Head of caudate nucleus (tissue), 42 donors: Measurements from ENCODE around the gene F5.

Source experiments
- DNase-seq, 42 donors: peaks; one replicate each; pipeline versions ENCODE4 v3.0.0 to v3.0.0-alpha.2; 2020 to 2021; ENCODE audit warnings: mixed read lengths in 7 of 42
- intact Hi-C: fragments of 100-400 bp; cut with DNase I; formaldehyde crosslinking; loops from one replicate; pipeline ENCODE4 v1.15.0; 2022

Gene F5

DNA sequence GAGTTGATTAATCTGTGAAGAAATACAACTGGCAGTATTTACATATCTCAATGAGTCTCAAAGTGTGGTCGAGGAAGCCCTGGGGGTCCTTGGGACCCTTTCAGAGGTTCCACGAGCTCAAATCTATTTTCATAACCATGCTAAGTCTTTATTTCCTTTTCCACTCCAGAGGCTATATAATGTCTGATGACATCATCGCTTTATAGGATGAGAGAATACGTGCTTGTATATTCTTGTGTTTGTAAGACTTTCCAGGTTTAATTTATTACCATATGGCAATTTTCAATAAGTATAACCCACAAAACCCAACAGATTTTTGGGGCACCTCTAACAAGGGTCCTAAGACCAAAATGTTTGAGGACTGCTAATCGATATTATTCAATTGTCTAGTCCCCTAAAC lies 99.1 kb downstream of the F5 start:
- no peak for DNase-seq
- intact Hi-C loops = no loop called here

- intact Hi-C loops = no loop called here
- peak in 3 of 42 donors; percentile 12 to 50 (median 49) for DNase-seq
Measured at GRCh38 chr1:169486281-169487051, 99.8 kb downstream of the F5 start.

DNA sequence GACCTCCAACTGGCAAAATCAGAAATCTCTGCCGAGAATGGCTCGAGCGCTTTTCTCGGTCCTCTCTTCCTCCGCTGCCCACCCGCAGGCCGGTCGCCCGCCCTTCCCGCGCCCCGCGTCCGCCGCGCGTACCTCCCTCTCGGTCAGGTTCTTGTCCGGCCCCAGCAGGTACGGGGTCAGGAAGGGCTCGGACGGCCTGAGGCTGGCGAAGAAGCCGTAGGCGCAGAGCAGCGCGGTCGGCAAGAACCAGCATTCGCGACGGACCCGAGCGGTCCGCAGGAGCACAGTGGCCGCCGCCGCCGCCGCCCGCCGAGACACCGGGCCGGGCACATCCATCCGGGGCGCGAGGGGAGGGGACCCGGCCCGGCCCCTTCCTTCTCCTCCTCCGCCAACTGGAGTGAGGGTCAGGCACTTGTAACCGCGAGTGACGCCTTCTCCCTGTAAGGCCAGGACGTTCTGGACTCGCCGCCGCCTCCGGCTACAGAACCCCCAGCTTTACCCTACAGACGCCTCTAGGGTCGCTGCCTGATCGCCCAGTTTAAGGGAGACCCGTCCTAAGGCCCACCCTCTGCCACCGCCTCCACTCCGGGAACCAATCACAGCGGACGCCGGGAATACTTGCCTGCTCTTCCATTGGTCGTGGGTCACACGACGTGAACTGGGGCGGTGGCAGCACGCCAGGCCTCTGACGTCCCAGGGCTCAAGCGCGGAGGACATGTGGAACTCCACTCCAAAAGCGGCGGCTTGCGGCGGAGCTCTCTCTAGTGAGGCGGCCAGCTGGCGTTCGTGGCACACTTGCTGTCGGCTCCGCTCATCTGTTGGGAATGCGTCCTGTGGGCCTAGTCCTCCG lies 100.6 kb downstream of the F5 start, which contains the start of gene SLC19A2:
TSS of gene SLC19A2 (minus strand) at position 514 of the 850 bp plus-strand sequence. CDS start at position 336, 178 bp downstream.
- intact Hi-C loops = no loop called here
- DNase-seq = peak; percentile 98 to 100 (median 99)

DNA sequence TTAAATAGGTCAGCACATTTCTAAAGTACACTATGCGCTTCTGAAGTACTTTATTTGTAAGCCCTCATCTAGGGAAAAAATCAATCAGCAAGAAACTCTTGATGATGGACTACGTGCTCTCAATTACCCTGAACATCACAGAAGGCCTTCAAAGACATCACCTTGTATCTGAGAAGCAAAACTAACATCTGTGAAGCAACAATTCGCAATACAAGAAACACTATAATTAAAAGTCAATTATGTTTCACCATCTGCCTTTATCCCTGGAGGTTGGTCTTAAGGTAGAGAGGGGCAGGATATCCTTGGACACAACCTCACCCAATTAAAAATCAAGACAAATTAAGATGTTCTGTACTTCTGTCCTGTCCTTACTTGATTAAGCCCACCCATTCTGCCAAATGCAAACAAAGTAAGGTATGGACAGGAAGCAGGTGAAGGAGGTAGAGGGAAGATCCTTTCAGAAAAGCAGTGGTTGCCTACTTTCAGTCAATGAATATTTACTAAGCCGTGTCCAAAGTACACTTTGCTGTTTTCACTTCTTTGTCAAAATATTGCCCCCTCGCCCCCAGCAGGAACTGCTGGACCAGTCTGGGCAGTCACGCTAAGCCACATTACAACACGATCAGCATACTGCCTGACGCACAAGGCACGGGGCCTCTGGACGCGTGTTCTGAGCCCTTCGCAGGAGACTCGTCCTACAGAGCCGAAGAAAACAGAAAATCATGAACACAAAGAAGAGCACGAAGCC lies 101.4 kb downstream of the F5 start:
- DNase-seq = peak in 31 of 42 donors; percentile 15 to 70 (median 42)
- intact Hi-C loops = no loop called here

DNA sequence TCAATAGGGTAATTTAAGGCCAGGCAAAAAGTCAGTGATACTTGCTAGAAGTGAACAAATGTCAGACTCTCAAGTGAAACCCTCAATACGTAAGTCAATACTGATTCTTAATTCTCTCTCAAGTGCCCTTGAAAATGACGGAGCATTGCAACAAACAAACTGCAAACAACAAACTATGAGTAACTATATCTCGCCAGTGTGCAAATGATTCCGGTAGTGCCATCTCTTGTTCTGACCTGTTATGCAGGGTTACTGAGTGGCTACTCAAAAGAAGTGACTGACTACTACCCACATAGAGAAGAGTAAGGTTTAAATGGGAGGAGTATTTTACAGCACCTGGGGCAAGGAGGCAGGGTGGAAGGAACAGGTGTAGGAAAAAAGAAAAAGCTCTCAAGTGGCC lies 102.2 kb downstream of the F5 start:
- DNase-seq = no peak
- intact Hi-C loops = no loop called here

GRCh38 chr1:169483500-169483966 lies 102.7 kb downstream of the F5 start:
- intact Hi-C loops = no loop called here
- DNase-seq = peak in 11 of 42 donors; percentile 11 to 55 (median 30)

DNA sequence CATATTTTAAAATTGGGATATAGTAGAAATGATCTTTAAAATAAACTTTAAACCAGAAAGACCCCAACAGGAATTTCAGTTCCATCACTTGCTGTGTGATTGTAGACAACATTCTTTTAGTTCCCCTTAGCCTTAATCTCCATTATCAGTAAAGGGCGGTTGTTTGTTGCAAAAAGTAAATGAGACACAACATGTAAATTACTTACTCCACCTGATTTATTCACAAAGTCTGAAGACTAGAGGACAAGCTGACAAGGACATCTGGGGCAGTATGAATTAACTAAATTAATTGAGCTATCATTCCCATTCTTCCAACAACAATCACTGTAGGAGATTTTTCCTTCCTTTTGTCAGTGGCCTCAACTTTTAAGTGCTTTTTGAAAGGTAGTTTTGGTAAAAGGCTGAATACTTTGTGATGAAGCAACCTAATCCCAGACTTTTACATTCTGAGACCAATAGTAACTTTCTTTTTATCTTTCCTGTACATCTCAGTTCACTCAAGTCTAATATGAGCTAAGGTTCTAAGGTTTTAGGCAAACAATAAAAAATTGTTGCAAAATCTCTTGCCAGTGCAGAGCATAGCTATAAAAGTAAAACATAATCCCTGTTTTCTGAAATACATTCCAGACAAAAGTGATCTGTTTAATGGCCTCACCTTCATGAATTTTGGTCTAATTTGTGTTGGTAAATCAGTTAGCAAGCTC lies 106.8 kb downstream of the F5 start:
- intact Hi-C loops = no loop called here
- DNase-seq = no peak

GRCh38 chr1:169478094-169478672 lies 108.1 kb downstream of the F5 start:
- DNase-seq = no peak
- intact Hi-C loops = no loop called here

DNA sequence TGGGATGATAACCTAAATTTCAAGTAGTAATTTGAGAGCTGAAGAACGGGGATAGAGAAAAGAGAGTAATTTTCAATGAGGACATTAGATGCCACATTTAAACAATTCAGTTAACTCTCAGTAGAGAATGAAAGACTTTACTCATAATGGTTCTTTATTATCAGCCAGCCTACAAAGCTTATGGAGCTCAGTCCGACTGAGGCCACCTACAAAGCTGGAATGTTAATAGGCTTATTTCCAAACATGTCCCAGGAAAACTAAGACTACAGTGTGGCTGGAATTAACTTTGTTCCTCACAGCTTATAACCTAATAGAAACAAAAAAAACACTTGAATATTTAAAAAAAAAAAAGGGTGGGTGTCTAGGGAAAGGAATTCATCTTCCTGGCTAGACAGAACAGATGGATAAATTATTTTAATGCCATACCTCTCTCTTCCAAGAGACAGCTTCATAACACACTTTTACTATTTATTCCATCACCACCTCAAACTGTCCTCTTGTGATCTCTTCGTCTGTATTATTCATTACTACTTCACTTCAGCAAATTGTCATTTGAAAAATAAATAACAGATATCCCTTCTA lies 110.4 kb downstream of the F5 start:
- DNase-seq = no peak
- intact Hi-C loops = no loop called here

DNA sequence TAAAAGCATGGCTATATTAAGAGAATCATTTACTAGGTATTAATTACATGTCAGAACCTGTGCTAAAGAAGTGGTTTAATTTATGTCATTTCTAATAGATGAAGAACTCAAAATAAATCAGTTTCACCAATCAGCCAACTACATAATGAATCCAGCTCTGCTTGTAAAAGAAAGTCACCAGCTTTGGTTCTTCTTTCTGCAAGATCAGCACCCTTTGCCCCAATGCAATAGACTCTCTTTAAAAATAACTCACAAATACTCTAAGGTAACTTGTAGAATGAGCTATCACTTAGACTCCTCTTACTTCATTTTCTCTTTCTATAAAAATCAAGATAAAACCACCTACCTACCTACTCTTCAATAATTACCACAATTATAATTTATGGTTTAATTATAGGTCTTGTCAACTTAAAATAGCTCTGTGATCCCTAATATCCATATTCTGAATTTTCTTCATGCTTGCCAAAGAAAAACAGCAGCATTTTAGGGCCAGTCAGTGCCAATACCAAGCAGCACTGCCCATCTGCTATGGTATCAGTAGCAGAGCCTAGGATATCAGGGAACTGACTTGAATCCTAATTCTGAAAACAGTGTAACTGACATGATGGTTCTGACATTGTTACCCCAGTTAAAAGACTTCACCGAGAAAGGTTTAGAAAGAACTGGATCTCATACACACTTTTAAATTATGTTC lies 111.8 kb downstream of the F5 start:
- intact Hi-C loops = no loop called here
- DNase-seq = no peak

GRCh38 chr1:169473347-169473746 lies 112.9 kb downstream of the F5 start:
- DNase-seq = no peak
- intact Hi-C loops = no loop called here

DNA sequence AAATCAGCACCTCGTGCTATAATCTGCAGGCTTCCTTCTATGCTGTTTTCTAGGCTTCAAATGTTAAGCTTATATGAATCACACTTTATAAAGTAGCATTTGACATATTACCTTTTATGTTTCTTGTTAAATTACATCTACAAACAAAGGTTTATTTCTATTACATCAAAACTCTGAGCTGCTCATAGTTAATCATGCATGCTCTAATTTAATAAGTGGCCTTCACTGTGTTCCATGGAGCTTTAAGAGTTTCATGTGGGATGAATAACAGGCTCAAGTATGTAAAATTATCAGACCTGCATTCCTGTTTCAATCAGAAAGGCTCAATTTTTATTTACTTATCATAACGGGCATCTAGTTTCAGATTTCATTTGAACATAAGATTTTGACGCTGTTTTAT lies 113.5 kb downstream of the F5 start:
- intact Hi-C loops = no loop called here
- no peak for DNase-seq

DNA sequence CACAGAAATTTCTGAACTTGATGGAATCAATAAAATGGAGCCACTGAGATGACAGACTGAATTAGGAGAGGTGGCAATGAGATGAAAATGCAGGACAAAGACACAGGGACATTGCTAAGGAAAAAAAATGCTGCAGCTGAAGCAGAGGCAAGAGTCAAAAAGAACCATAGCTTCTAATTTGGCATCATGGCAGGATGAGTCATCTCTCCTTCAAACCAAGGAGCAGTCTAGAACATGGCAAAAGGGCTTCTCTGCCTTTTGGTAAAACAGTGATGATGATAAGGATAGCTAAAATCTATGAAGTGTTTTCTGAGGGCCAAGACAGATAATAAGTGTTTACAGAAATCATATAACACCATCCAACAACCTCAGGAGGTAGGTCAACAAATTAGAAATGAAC lies 117.3 kb downstream of the F5 start:
- DNase-seq = no peak
- intact Hi-C loops = loop anchor here (5.0 kb wide), 1 partner anchor 78 kb away; no protein-coding TSS in a partner anchor

GRCh38 chr1:169466259-169467230 lies 119.7 kb downstream of the F5 start:
- intact Hi-C loops = loop anchor here (5.0 kb wide), 1 partner anchor 81 kb away; no protein-coding TSS in a partner anchor
- peak in 11 of 42 donors; percentile 26 to 72 (median 35) for DNase-seq

DNA sequence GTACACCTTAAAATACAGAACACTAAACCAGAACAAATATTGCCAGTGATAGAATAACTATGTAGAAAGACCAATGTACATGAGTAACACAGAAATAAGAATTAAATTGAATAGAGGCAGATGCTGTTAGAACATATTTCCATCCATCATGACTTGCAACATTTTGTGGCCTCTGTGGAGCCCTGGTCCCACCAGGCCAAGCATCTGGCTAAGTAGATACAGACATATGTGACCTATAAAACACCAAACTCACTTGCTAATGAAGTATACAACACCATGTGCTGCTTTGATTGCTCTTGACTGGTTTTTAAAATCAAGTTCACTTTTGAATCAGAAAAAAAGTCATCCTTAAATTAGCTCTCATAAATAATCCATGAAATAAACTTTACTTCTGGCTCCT lies 121.0 kb downstream of the F5 start:
- intact Hi-C loops = loop anchor here (5.0 kb wide), 1 partner anchor 82 kb away; no protein-coding TSS in a partner anchor
- no peak for DNase-seq
